Suprapubic skin (tissue), 4 donors: ENCODE results near the gene VPS45. TPM values are rescaled to one million over a fixed set of nuclear protein-coding genes. Genes with fewer than 3 reads are reported as not detected.
A peak's percentile ranks its signal among the peaks of the same experiment; 100 is the strongest.

Experiments
- DNase-seq, 2 donors: peaks; one replicate each; pipeline ENCODE4 v3.0.0-alpha.2; 2019; ENCODE audit warnings: low spot score in 2 of 2
- H3K27ac ChIP-seq: fragments of 200-600 bp; sonication (generic); one replicate; pipeline ENCODE4 v1.5.1; 2019
- H3K27me3 ChIP-seq: fragments of 200-600 bp; sonication (generic); one replicate; pipeline ENCODE4 v1.5.1; 2019
- H3K36me3 ChIP-seq: fragments of 200-600 bp; sonication (generic); one replicate; pipeline ENCODE4 v1.5.1; 2019
- H3K4me1 ChIP-seq: fragments of 200-600 bp; sonication (generic); one replicate; pipeline ENCODE4 v1.5.1; 2019
- H3K4me3 ChIP-seq: fragments of 200-600 bp; sonication (generic); one replicate; pipeline ENCODE4 v1.5.1; 2019; ENCODE audit warnings: mild to moderate bottlenecking
- H3K9me3 ChIP-seq: fragments of 200-600 bp; sonication (generic); one replicate; pipeline ENCODE4 v1.5.1; 2019
- EP300 ChIP-seq: sonication (generic); formaldehyde crosslinking; IDR thresholded peaks from one replicate; pipeline ENCODE4 v1.6.1; 2017; ENCODE audit warnings: antibody characterized with exemption
- POLR2A ChIP-seq, 2 donors: fragments of 450-650 bp; IDR thresholded peaks; one replicate each; pipeline ENCODE4 v1.6.1; 2017; ENCODE audit warnings: antibody characterized with exemption in 2 of 2, mild to moderate bottlenecking in 2 of 2, moderate library complexity in 2 of 2
- POLR2AphosphoS5 ChIP-seq, 3 donors: sonication (generic); formaldehyde crosslinking; IDR thresholded peaks; one replicate each; pipeline ENCODE4 v1.6.1; 2017; ENCODE audit warnings: antibody characterized with exemption in 3 of 3
- WGBS: methylation state at CpG from one replicate; pipeline ENCODE4 v1.1.5; 2018; 5-methylcytosine and 5-hydroxymethylcytosine counted together
- total RNA-seq, 4 donors: library from RNA; depleted of rRNA; stranded (reverse); fragments of >200 nt; gene quantifications; one replicate each; pipeline ENCODE4 v1.1.0, GENCODE V29; 2016
- TF ChIP-seq, protein P1 (sequence below), 2 donors: fragments of 200-600 bp in 1 of 2; fragments of 450-650 bp in 1 of 2; sonication (generic) in 1 of 2; IDR thresholded peaks; one replicate each; pipeline ENCODE4 v1.5.1; 2016 to 2019; ENCODE audit warnings: antibody characterized with exemption in 2 of 2, mild to moderate bottlenecking in 1 of 2, moderate library complexity in 1 of 2

Gene VPS45
- total RNA-seq, 4 donors from 2014 or later: 23.8 to 67.4 (median 34.2) TPM

DNA sequence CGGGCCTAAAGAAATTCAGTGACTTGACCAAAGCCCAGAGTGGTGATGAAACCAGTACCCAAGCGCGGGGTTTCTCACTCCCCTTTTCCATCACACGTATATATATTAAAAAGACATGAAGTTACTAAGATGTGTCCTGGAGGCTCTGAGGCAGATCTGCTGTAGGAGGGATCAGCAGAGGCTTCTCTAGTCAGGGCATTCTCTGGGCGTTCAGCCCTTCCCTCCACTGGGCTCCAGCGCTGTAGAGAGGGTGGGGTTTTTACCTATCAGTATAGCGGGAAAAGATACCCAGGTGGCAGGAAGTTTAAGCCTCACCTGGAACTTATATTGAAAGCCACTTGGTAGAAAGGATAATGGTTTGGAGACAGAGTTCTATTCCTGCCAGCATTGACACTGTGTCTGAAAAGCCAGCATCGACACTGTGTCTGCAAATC is 81.3 kb downstream of the VPS45 start:
- peaks cover 38% of the 10 kb centered on the region for H3K4me1 ChIP-seq
- TF ChIP-seq EP300 (no peak), POLR2AphosphoS5 (IDR thresholded peaks at IDR 0.05) (no peak), POLR2A (IDR thresholded peaks at IDR 0.05) (no peak)
- TF ChIP-seq, protein P1, sequence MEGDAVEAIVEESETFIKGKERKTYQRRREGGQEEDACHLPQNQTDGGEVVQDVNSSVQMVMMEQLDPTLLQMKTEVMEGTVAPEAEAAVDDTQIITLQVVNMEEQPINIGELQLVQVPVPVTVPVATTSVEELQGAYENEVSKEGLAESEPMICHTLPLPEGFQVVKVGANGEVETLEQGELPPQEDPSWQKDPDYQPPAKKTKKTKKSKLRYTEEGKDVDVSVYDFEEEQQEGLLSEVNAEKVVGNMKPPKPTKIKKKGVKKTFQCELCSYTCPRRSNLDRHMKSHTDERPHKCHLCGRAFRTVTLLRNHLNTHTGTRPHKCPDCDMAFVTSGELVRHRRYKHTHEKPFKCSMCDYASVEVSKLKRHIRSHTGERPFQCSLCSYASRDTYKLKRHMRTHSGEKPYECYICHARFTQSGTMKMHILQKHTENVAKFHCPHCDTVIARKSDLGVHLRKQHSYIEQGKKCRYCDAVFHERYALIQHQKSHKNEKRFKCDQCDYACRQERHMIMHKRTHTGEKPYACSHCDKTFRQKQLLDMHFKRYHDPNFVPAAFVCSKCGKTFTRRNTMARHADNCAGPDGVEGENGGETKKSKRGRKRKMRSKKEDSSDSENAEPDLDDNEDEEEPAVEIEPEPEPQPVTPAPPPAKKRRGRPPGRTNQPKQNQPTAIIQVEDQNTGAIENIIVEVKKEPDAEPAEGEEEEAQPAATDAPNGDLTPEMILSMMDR (IDR thresholded peaks at IDR 0.05): no peak
- DNase-seq: no peak
- peak overlapping the region; percentile 91 for H3K27ac ChIP-seq
- 39% methylated on average over 8 of the region's 8 CpGs for WGBS
- peak overlapping the region; percentile 85 for H3K4me3 ChIP-seq
- no peaks in the 10 kb centered on the region for H3K9me3 ChIP-seq
- peaks cover 2% of the 10 kb centered on the region for H3K36me3 ChIP-seq
- H3K27me3 ChIP-seq: no peaks in the 10 kb centered on the region

- peak within 1 kb of the TSS; percentile 91 for H3K27ac ChIP-seq
- H3K9me3 ChIP-seq: no peaks in the 10 kb centered on the region
- H3K36me3 ChIP-seq: peaks cover 5% of the 10 kb centered on the region
- H3K4me1 ChIP-seq: peaks cover 39% of the 10 kb centered on the region
- no peaks in the 10 kb centered on the region for H3K27me3 ChIP-seq
- TF ChIP-seq POLR2A (IDR thresholded peaks at IDR 0.05): peak; percentile 26 to 42
- TF ChIP-seq POLR2AphosphoS5 (IDR thresholded peaks at IDR 0.05): no peak
- peak within 1 kb of the TSS; percentile 85 for H3K4me3 ChIP-seq
- WGBS: under 1% methylated on average over 49 of the region's 89 CpGs
- peak; percentile 90 to 92 for DNase-seq
Observed at GRCh38 chr1:150149271-150150132, 81.9 kb downstream of the VPS45 start, which contains the start of gene PLEKHO1. PLEKHO1 (plus strand) TSS chr1:150149916; CDS start chr1:150150258, 342 bp downstream.

GRCh38 chr1:150150133-150151021 is 82.8 kb downstream of the VPS45 start:
- H3K9me3 ChIP-seq: no peaks in the 10 kb centered on the region
- DNase-seq: peak; percentile 71 to 79
- H3K4me3 ChIP-seq: peak overlapping the region; percentile 85
- H3K27me3 ChIP-seq: no peaks in the 10 kb centered on the region
- WGBS: 7% methylated on average over 25 of the region's 114 CpGs
- H3K36me3 ChIP-seq: peaks cover 3% of the 10 kb centered on the region
- H3K27ac ChIP-seq: peak overlapping the region; percentile 91
- H3K4me1 ChIP-seq: peaks cover 39% of the 10 kb centered on the region
- TF ChIP-seq EP300: no peak
- TF ChIP-seq POLR2A (IDR thresholded peaks at IDR 0.05): no peak
- no peak for TF ChIP-seq POLR2AphosphoS5 (IDR thresholded peaks at IDR 0.05)
- TF ChIP-seq, protein P1 (IDR thresholded peaks at IDR 0.05): no peak

GRCh38 chr1:150151291-150152181 is 84.0 kb downstream of the VPS45 start:
- DNase-seq: peak in 1 of 2 donors; percentile 65
- peak overlapping the region; percentile 91 for H3K27ac ChIP-seq
- H3K36me3 ChIP-seq: peaks cover 14% of the 10 kb centered on the region
- peaks cover 39% of the 10 kb centered on the region for H3K4me1 ChIP-seq
- H3K27me3 ChIP-seq: no peaks in the 10 kb centered on the region
- 59% methylated on average over 15 of the region's 15 CpGs for WGBS
- H3K9me3 ChIP-seq: no peaks in the 10 kb centered on the region
- H3K4me3 ChIP-seq: peak overlapping the region; percentile 85
- TF ChIP-seq POLR2AphosphoS5 (IDR thresholded peaks at IDR 0.05): no peak

GRCh38 chr1:150152182-150152536 is 84.6 kb downstream of the VPS45 start:
- Histone ChIP-seq H3K9me3 (no peaks in the 10 kb centered on the region), H3K36me3 (peaks cover 21% of the 10 kb centered on the region), H3K27me3 (no peaks in the 10 kb centered on the region), H3K27ac (no peak overlapping the region), H3K4me3 (peak overlapping the region; percentile 85), H3K4me1 (peaks cover 39% of the 10 kb centered on the region)
- DNase-seq: no peak
- TF ChIP-seq POLR2AphosphoS5 (IDR thresholded peaks at IDR 0.05): no peak
- peak; percentile 33 for TF ChIP-seq EP300
- WGBS: 82% methylated on average over 2 of the region's 2 CpGs
